Measurements from ENCODE around the gene KRTAP10-11. TPM values are rescaled to one million over a fixed set of nuclear protein-coding genes. Genes with fewer than 3 reads are reported as not detected.

KRTAP10-11 gene
- total and polyA plus RNA-seq, 12 donors: not detected

GRCh38 chr21:44612669-44613229 is 33.5 kb upstream of the KRTAP10-11 start:
- WGBS, 2 donors: 86 to 88% methylated on average over 12 to 13 of the region's 13 CpGs
- peak in 1 of 2 donors; percentile 8 for DNase-seq
- intact Hi-C loops (cut with DNase I): loop anchor here in 1 of 10 donors (10.0 kb wide), 1 partner anchor 132 kb away; no protein-coding TSS in a partner anchor

GRCh38 chr21:44613386-44614155 is 32.6 kb upstream of the KRTAP10-11 start:
- intact Hi-C loops (cut with DNase I): loop anchor here in 1 of 10 donors (10.0 kb wide), 1 partner anchor 131 kb away; no protein-coding TSS in a partner anchor
- no peak for ATAC-seq
- 87 to 89% methylated on average over 26 of the region's 26 CpGs for WGBS, 2 donors
- Histone ChIP-seq H3K36me3 (no peaks in the 10 kb centered on the region), H3K9me3 (peaks cover 0 to 35% (median 14%) of the 10 kb centered on the region in 11 donors), H3K27me3 (peaks cover 0 to 35% (median 5%) of the 10 kb centered on the region in 7 donors), H3K27ac (no peak overlapping the region), H3K4me3 (no peak overlapping the region), H3K4me1 (peaks cover 0 to 2% (median 0%) of the 10 kb centered on the region in 9 donors)
- DNase-seq: no peak
- no peak for TF ChIP-seq CTCF (IDR thresholded peaks at IDR 0.05)

More at GRCh38 chr21:44612669-44613229, 33.5 kb upstream of the KRTAP10-11 start:
- Histone ChIP-seq H3K27me3 (peaks cover 0 to 35% (median 5%) of the 10 kb centered on the region in 7 donors), H3K36me3 (no peaks in the 10 kb centered on the region), H3K9me3 (peaks cover 0 to 42% (median 14%) of the 10 kb centered on the region in 11 donors), H3K4me3 (no peak overlapping the region), H3K27ac (no peak overlapping the region), H3K4me1 (no peaks in the 10 kb centered on the region)
- TF ChIP-seq CTCF (IDR thresholded peaks at IDR 0.05): no peak
- ATAC-seq: no peak

GRCh38 chr21:44614161-44614631 is 32.0 kb upstream of the KRTAP10-11 start:
- TF ChIP-seq CTCF (IDR thresholded peaks at IDR 0.05): no peak
- Histone ChIP-seq H3K4me3 (no peak overlapping the region), H3K9me3 (peaks cover 0 to 30% (median 11%) of the 10 kb centered on the region in 11 donors), H3K27ac (no peak overlapping the region), H3K27me3 (peaks cover 0 to 35% (median 5%) of the 10 kb centered on the region in 7 donors), H3K4me1 (peaks cover 0 to 6% (median 0%) of the 10 kb centered on the region in 9 donors), H3K36me3 (no peaks in the 10 kb centered on the region)
- 80 to 81% methylated on average over 20 of the region's 20 CpGs for WGBS, 2 donors
- DNase-seq (no peak), ATAC-seq (no peak)
- intact Hi-C loops (cut with DNase I): loop anchor here in 1 of 10 donors (10.0 kb wide), 1 partner anchor 131 kb away; no protein-coding TSS in a partner anchor

GRCh38 chr21:44614961-44615391 is 31.2 kb upstream of the KRTAP10-11 start:
- 89 to 90% methylated on average over 28 of the region's 28 CpGs for WGBS, 2 donors
- TF ChIP-seq CTCF (IDR thresholded peaks at IDR 0.05): no peak
- intact Hi-C loops (cut with DNase I): loop anchor here in 1 of 10 donors (10.0 kb wide), 1 partner anchor 130 kb away; no protein-coding TSS in a partner anchor
- Histone ChIP-seq H3K4me3 (no peak overlapping the region), H3K27me3 (peaks cover 0 to 35% (median 5%) of the 10 kb centered on the region in 7 donors), H3K4me1 (peaks cover 0 to 6% (median 0%) of the 10 kb centered on the region in 9 donors), H3K9me3 (peaks cover 0 to 30% (median 4%) of the 10 kb centered on the region in 11 donors), H3K36me3 (no peaks in the 10 kb centered on the region), H3K27ac (no peak overlapping the region)
- DNase-seq (no peak), ATAC-seq (no peak)
